DMS53 treated with DMSO at 0.1 percent for 48 hours (cell line): ENCODE data around the gene CDK5.
"Not testable (repeated sequence)": the region's sequence is repeated elsewhere in the genome, so short reads cannot be mapped to it uniquely, and the experiment has no call there.

Experiments
- DNase-seq: peaks from one replicate; lab custom pipeline; 2025; ENCODE audit not compliant: unreplicated experiment; lab: John Stamatoyannopoulos, UW

The CDK5 gene

GRCh38 chr7:151017370-151017952 is 40.2 kb downstream of the CDK5 start:
- DNase-seq, result no peak

DNA sequence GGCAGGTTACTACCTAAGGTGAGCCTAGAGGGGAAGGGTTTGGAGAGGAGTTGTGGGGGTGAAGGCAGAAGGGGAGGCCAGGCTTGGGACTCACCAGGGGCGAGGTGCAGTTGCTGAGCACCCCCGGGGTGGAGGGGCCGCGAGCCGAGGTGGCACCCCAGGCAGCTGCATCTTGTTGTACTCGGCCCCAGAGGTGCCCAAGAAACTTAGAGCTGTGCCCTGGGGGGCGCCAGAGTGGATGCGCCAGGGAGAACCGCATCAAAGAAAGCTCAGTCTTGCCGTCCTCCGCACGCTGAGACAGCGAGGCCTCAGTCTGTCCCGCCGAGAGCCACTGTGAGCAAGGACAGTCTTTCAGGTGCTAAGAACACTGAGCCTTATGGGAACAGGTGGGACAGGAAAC is 40.8 kb downstream of the CDK5 start:
- no peak for DNase-seq

DNA sequence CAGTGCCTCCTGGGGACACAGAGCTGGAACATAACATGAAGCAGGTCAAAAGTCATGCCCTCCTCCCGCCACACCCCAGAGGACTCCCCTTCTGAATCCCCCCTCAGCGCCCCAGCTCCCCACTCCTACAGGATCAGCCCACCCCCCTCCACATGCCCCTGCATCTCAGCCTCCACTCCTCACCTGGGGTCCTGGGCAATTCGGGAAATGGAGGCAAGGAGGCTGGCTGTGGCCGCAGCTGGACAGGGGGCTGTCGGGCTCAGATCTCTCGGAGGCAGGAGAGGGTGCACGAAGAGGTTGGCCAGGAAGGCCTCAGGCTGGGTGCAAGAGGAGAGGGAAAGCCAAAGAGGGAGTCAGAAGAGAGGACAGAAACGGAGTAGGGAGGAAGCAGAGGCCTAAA is 41.2 kb downstream of the CDK5 start:
- no peak for DNase-seq

- DNase-seq, result no peak
Measured at GRCh38 chr7:151015967-151016366, 41.7 kb downstream of the CDK5 start.

DNA sequence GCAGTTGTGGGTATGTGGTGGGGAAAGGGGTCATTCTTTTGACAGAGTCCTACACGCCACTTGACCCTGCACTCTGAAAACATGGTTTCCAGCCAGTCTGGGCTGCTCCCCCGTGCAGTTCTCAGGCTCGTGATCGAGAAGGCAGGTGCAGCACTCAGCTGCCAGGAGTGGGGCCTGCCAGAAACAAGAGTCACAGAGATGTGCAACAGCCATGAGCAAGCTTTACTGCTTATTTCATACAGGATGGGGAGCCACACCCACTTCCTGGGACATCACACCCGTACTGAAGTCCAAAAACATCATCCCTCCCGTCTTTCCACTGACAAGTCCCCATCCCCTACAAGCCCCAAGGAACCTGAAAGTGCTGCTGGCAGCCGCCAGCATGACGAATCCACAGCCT is 42.7 kb downstream of the CDK5 start:
- DNase-seq, result no peak

GRCh38 chr7:151013733-151014497 is 43.8 kb downstream of the CDK5 start:
- DNase-seq, result no peak

GRCh38 chr7:151013356-151013732 is 44.4 kb downstream of the CDK5 start:
- DNase-seq, result no peak

DNA sequence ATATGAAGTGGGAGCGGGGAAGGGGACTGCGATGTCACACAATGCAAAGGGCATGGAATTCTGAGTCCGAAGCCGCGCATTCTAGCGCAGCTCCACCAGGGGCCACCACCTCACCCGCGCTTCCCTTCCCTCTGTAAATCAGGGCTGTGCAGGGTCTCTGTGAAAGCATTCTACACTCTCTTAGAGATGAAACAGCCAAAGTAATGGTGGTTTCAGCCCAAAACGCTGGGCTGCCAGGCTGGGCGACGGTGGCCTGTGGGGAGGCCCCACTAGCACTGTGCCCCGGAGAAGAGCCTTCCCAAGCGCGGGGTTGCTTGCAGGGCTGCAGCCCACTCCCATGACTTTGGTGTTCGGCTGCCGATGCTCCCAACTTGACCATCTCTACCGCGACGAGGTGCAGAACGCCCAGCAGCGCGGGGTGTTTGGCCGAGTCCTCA is 44.8 kb downstream of the CDK5 start:
- no peak for DNase-seq

DNA sequence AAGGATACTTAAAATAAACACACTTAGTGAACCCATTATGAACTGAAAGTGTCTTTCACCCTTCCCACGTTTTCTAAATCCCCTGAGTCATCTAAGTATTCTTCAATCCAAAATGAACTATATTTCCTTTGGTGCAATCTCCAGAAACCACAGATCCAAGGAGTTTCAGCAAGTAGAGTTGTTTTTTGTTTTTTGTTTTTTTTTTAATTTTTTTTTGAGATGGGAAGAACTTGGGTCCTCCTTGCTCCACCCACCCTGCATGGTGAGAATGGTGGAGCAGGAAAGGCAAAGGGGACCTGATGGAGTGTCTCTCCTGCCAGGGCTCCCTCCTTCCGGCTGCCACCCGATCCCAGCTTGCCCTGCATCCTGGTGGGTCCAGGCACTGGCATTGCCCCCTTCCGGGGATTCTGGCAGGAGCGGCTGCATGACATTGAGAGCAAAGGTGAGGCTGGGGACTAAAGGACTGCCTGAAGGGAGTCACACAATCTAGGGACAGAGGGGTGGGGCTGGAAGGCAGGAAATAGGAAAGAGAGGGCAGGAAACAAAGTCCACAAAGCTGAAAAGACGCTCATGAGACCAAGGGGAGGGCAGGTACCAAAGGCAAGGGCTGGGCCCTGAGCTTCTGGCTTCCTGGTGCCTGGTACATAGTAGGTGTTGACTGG is 45.5 kb downstream of the CDK5 start:
- DNase-seq, result no peak

- DNase-seq, result not testable (repeated sequence)
Measured at GRCh38 chr7:151011616-151012015, 46.1 kb downstream of the CDK5 start.

GRCh38 chr7:151011097-151011409 is 46.6 kb downstream of the CDK5 start:
- no peak for DNase-seq

GRCh38 chr7:151010307-151011096 is 47.2 kb downstream of the CDK5 start:
- no peak for DNase-seq

DNA sequence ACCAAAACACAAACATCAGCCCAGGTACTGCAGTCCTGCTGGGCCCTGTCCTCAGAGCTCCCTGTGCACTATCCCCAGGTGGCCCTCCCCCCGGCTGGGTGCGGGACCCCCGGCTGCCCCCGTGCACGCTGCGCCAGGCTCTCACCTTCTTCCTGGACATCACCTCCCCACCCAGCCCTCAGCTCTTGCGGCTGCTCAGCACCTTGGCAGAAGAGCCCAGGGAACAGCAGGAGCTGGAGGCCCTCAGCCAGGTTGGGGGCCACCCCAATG is 47.7 kb downstream of the CDK5 start:
- DNase-seq, result no peak

DNA sequence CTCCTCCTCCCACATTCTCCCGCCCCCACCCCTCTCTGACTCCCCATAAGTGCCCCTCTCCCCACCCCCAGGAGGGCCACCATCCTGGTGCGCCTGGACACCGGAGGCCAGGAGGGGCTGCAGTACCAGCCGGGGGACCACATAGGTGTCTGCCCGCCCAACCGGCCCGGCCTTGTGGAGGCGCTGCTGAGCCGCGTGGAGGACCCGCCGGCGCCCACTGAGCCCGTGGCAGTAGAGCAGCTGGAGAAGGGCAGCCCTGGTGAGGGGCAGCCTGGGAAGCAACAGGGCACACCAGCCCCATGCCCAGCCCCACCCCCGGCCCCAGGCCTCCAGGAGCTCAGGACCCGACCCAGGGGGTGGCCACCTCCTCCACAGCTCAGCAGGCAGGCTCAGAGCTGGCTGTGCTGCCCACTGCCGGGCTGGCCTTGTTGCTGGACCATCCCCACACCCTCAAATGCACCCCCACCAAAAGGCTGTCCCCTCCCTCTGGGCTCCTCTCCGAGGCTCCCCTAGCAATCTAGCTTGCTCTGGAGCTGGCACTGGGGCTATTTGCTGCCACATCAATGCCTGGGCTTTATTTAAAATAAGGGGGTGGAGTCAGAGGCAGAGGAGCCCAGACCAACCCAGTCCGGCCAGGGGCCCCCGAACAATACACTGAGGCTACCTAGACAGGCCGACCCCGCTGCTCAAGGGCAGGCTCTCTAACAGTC is 48.2 kb downstream of the CDK5 start:
- DNase-seq, result no peak

DNA sequence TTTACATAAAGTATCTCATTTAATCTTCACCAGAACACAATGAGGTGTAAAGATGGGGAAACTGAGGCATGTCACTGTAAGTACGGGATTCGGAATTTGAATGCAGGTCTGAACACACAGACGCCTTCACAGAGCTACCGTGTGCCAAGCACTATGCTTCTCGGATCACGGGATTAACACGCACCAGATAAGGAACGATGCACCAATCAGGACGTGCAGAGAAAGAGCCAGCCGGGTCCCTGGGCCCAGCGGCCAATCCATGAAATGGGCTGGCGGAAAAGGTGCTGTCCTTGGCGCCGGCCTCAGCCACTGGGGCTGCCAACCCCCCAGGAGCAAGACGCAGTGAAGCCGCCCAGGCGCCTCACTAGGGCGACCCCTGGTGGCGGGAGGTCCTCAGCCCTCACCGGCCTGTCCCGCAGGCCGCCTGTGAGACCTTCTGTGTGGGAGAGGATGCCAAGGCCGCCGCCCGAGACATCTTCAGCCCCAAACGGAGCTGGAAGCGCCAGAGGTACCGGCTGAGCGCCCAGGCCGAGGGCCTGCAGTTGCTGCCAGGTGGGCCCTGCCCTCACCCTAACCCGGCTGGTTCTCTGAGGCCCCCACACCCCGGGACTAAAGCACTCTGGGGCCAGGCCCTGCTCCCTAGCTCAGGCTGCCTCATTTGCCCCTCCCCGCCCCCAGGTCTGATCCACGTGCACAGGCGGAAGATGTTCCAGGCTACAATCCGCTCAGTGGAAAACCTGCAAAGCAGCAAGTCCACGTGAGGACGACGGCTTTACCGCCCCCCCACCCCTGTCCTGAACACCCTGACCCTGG is 49.0 kb downstream of the CDK5 start:
- no peak for DNase-seq

DNA sequence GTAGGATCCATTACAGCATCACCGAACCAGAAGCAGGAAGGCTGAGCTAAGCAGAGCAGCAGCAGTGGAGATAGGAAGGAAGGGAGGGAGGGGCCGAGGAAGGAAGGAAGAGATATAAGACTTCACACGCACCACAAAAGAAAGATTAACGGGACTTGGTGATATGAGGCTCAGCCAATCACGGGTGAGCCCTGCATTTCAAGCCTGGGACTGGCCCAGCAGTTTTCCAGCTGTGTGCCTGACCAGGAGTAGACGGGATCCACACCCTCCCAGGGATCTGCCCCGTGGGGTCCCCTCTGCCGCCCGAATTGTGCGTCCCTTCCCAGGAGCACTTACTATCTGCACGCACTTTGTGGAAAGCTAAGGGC is 49.6 kb downstream of the CDK5 start:
- no peak for DNase-seq

GRCh38 chr7:151007469-151007898 is 50.2 kb downstream of the CDK5 start:
- DNase-seq, result no peak

GRCh38 chr7:151006590-151007300 is 51.0 kb downstream of the CDK5 start:
- no peak for DNase-seq

- DNase-seq, result no peak
Measured at GRCh38 chr7:151005566-151005965, 52.1 kb downstream of the CDK5 start.
